NT2/D1 (cell line): ENCODE results near the gene SGK1.

Experiments used
- SUZ12 ChIP-seq: IDR thresholded peaks from 2 replicates; pipeline ENCODE4 v1.6.1; 2011; ENCODE audit not compliant: insufficient read length, insufficient read depth; ENCODE audit errors: extremely low read depth
- YY1 ChIP-seq: IDR thresholded peaks from 2 replicates; pipeline ENCODE4 v1.6.1; 2011; ENCODE audit not compliant: insufficient read length, insufficient read depth
- ZNF274 ChIP-seq: IDR thresholded peaks from 2 replicates; pipeline ENCODE4 v1.6.1; 2011; ENCODE audit warnings: mild to moderate bottlenecking, low read depth, low read length

DNA sequence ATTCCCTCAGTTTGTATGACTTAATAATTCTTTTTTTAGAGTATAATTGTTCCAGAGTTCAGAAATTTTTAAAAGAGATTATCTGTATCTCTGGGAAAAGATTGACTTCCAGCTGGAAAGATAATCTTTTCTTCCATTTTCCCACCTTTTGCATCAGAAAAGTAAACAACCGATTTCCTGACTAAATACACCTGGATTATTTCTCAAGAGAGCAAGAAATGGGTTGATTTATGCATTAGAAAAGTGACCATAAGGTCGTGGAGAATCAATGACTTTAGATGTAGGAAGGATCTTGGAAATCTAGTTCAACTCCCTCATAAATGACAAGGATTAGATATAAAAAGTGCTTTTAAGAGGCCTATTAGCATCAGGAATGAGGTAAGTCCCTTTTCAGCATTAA is 79.9 kb downstream of the SGK1 start:
- TF ChIP-seq ZNF274 (no peak), YY1 (no peak), SUZ12 (no peak)
